ENCODE measurements around the gene COPB2. TPM values are rescaled to one million over a fixed set of nuclear protein-coding genes. Genes with fewer than 3 reads are reported as not detected.
"Not testable (repeated sequence)": the region's sequence is repeated elsewhere in the genome, so short reads cannot be mapped to it uniquely, and the experiment has no call there.

Gene COPB2
- polyA plus RNA-seq, 1 of the 3 experiments (the other 2 are of a cell fraction), result 69.7 TPM

- TF ChIP-seq RFX5 (IDR thresholded peaks at IDR 0.05; ENCODE audit: low read length), result no peak
- TF ChIP-seq MEF2A (IDR thresholded peaks at IDR 0.05; ENCODE audit: borderline replicate concordance, low read depth), result no peak
- no peak for TF ChIP-seq EP300 (IDR thresholded peaks at IDR 0.05; ENCODE audit: borderline replicate concordance in 1 of 2, low read depth in 1 of 2, low read length in 1 of 2)
- no peak for TF ChIP-seq RCOR1 (IDR thresholded peaks at IDR 0.05; ENCODE audit: low read length)
- TF ChIP-seq NRF1 (IDR thresholded peaks at IDR 0.05; ENCODE audit: low read depth, low read length), result no peak
- TF ChIP-seq FOXM1 (IDR thresholded peaks at IDR 0.05; ENCODE audit: low read depth), result no peak
- TF ChIP-seq EZH2phosphoT487 (IDR thresholded peaks at IDR 0.05; ENCODE audit: borderline replicate concordance, low read depth), result no peak
- TF ChIP-seq IRF3 (IDR thresholded peaks at IDR 0.05; ENCODE audit: low read depth, low read length), result no peak
- peak; percentile 25; the same call in 1 of the 2 replicates for TF ChIP-seq FOSL2 (IDR thresholded peaks at IDR 0.05; ENCODE audit: borderline replicate concordance, low read depth)
- TF ChIP-seq GATA2 (CRISPR knock-in tag; IDR thresholded peaks at IDR 0.05), result no peak
These were observed 50.1 kb downstream of the COPB2 start (continued) for GRCh38 chr3:139339219-139339906.

GRCh38 chr3:139338405-139338804 is 51.0 kb downstream of the COPB2 start:
- POLR2A ChIA-PET, result no interaction called here
- CTCF ChIA-PET, result interaction anchor here (1.2 to 1.5 kb wide), 2 partner anchors 226 to 415 kb away, joined by 3 to 6 read pairs; no protein-coding TSS in a partner anchor
- no peaks in the 10 kb centered on the region for H3K9me2 ChIP-seq

GRCh38 chr3:139334675-139335074 is 54.8 kb downstream of the COPB2 start:
- H4K20me1 ChIP-seq (ENCODE audit: insufficient read depth); H3K4me3 ChIP-seq (ENCODE audit: low read depth in 2 of 2, low read length in 1 of 2); H2AFZ ChIP-seq (ENCODE audit: low read depth); H3F3A ChIP-seq (replicated peaks; ENCODE audit: insufficient read depth); CTCF ChIA-PET; H3K79me2 ChIP-seq (ENCODE audit: insufficient read depth); POLR2A ChIA-PET; H3K27ac ChIP-seq (ENCODE audit: low read depth in 2 of 2, low read length in 1 of 2); H3K9me2 ChIP-seq; H3K4me1 ChIP-seq (ENCODE audit: control insufficient read depth in 1 of 2, insufficient read depth in 2 of 2, low read depth in 1 of 2, low read length in 1 of 2); H3K9ac ChIP-seq; H3K9me3 ChIP-seq; DNase-seq; H3K36me3 ChIP-seq (replicated peaks in 1 of 2; ENCODE audit: control insufficient read depth in 1 of 2, insufficient read depth in 2 of 2, low read length in 1 of 2); H3K27me3 ChIP-seq (ENCODE audit: insufficient read depth); H3K4me2 ChIP-seq: not testable (repeated sequence)
- WGBS (ENCODE audit: low lambda C conversion rate), result 5% methylated on average over 1 of the region's 1 CpG

More at GRCh38 chr3:139338405-139338804, 51.0 kb downstream of the COPB2 start:
- TF ChIP-seq RXRA (IDR thresholded peaks at IDR 0.05; ENCODE audit: borderline replicate concordance, low read depth) (no peak), REST (IDR thresholded peaks at IDR 0.05; ENCODE audit: low read depth, low read length) (no peak), JUND (IDR thresholded peaks at IDR 0.05) (no peak), EP300 (IDR thresholded peaks at IDR 0.05; ENCODE audit: borderline replicate concordance in 1 of 2, low read depth in 1 of 2, low read length in 1 of 2) (no peak), FOXJ3 (CRISPR knock-in tag; IDR thresholded peaks at IDR 0.05) (no peak), USF1 (IDR thresholded peaks at IDR 0.05; ENCODE audit: borderline replicate concordance, low read depth) (no peak), RFX5 (IDR thresholded peaks at IDR 0.05; ENCODE audit: low read length) (no peak)
- no peak overlapping the region for H2AFZ ChIP-seq (ENCODE audit: low read depth)
- no peaks in the 10 kb centered on the region for H3K27me3 ChIP-seq (ENCODE audit: insufficient read depth)
- no peaks in the 10 kb centered on the region for H3K9me3 ChIP-seq
- H3F3A ChIP-seq (replicated peaks; ENCODE audit: insufficient read depth), result no peaks in the 10 kb centered on the region
- no peaks in the 10 kb centered on the region for H3K36me3 ChIP-seq (replicated peaks in 1 of 2; ENCODE audit: control insufficient read depth in 1 of 2, insufficient read depth in 2 of 2, low read length in 1 of 2)
- DNase-seq, result no peak
- 93% methylated on average over 4 of the region's 4 CpGs for WGBS (ENCODE audit: low lambda C conversion rate)
- no peak overlapping the region for H3K9ac ChIP-seq
- H3K4me2 ChIP-seq, result no peak overlapping the region; the same call in 1 of the 2 replicates
- H3K4me1 ChIP-seq (ENCODE audit: control insufficient read depth in 1 of 2, insufficient read depth in 2 of 2, low read depth in 1 of 2, low read length in 1 of 2), result peaks cover 0 to 3% of the 10 kb centered on the region in 2 experiments; a peak in 1 of 4 replicates
- no peaks in the 10 kb centered on the region for H3K79me2 ChIP-seq (ENCODE audit: insufficient read depth)
- H4K20me1 ChIP-seq (ENCODE audit: insufficient read depth), result no peaks in the 10 kb centered on the region
- H3K27ac ChIP-seq (ENCODE audit: low read depth in 2 of 2, low read length in 1 of 2), result no peak overlapping the region
- no peak overlapping the region for H3K4me3 ChIP-seq (ENCODE audit: low read depth in 2 of 2, low read length in 1 of 2)

Data from SK-N-SH (cell line).